Stimulated activated memory B cell treated with anti-CD40 and anti-IgM and Interleukin-4, amounts not matched to agents 10 μg/mL and 1 μg/mL and 100 μg/mL, for 72 hours (primary cell): ENCODE measurements around the gene NRN1L.

Experiments
- ATAC-seq: fragments of 150-1000 bp; cut with Tn5 transposase; 2 replicates; pipeline ENCODE4 v1.10.0; 2021
- H3K27ac Mint-ChIP-seq: one replicate; pipeline ENCODE4 v1.8.0; 2022; ENCODE audit warnings: mild to moderate bottlenecking, mixed read lengths
- H3K27me3 Mint-ChIP-seq: one replicate; pipeline ENCODE4 v1.8.0; 2022; ENCODE audit warnings: mixed read lengths
- H3K36me3 Mint-ChIP-seq: one replicate; pipeline ENCODE4 v1.8.0; 2022; ENCODE audit warnings: mixed read lengths
- H3K4me1 Mint-ChIP-seq: one replicate; pipeline ENCODE4 v1.8.0; 2022; ENCODE audit warnings: mixed read lengths
- H3K4me3 Mint-ChIP-seq: one replicate; pipeline ENCODE4 v1.8.0; 2022; ENCODE audit warnings: mild to moderate bottlenecking, moderate library complexity, mixed read lengths
- H3K9me3 Mint-ChIP-seq: one replicate; pipeline ENCODE4 v1.8.0; 2022; ENCODE audit warnings: mixed read lengths

The NRN1L gene

GRCh38 chr16:67930191-67930590 is 45.5 kb downstream of the NRN1L start:
- Mint-ChIP-seq H3K36me3 (peaks cover 49% of the 10 kb centered on the region), H3K9me3 (no peaks in the 10 kb centered on the region), H3K4me3 (no peak overlapping the region), H3K4me1 (peaks cover 42% of the 10 kb centered on the region), H3K27ac (no peak overlapping the region), H3K27me3 (no peaks in the 10 kb centered on the region)
- ATAC-seq = no peak

DNA sequence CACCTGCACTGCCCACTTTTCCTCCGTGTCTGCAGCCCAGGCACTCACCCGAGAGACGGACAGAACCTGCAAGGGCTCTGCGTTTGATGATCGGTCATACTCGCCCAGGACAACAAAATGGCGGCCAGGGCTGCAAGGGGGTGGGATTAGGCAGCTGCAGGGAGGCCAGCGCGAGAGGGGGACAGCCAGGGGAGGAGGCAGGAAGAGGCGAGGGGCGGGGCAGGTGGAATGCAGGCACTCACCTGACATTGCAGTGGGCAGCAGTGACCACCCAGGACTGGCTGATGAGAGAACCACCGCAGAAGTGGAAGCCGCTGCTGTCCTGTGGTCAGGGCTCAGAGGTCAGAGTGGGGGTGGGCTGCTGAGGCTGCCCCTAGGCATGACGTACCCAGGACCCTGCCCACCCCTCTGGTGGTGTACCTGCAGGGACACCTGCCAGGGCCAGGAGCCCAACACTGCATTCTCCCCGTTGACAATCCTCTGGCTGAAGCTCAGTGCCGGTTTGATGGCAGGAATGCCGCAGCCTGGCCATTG is 46.1 kb downstream of the NRN1L start:
- H3K27ac Mint-ChIP-seq = peak overlapping the region; percentile 74
- H3K4me1 Mint-ChIP-seq = peaks cover 42% of the 10 kb centered on the region
- no peak for ATAC-seq
- peaks cover 54% of the 10 kb centered on the region for H3K36me3 Mint-ChIP-seq
- H3K9me3 Mint-ChIP-seq = no peaks in the 10 kb centered on the region
- no peaks in the 10 kb centered on the region for H3K27me3 Mint-ChIP-seq
- H3K4me3 Mint-ChIP-seq = no peak overlapping the region

DNA sequence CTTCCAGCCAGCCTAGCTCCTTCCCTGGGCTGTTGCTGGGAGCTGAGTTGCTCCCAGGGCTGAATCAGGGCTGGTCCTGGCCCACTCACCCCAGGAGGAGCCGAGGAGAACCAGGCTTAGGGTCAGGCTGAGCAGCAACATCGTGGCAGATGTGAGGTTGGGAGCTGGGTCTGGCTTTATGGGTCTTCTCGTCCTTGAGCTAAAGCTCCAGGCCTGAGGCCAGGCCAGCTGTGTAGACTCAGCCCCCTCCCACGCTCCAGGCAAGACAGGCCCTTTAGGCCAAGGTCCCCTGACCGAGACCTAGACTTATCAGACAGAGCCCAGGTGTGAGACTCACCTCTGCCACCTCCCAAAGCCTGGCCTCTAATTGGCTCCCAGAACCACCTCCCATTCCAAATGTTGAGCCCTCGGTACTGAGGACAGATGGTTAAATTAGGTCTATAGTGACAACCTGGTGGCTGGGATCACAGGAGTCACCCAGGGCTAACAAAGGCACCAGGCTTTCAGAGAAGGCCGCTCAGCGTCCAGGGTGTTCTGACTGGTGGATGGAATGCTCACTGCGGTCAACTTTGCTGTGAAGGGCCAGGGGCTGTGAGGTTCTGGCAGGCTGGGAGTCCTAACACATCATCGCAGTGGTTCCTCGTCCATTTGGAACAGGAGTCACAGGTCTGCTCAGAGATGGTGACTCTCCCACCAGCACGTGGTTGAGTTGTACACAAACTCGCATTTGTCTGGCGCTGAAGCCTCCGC is 47.2 kb downstream of the NRN1L start, which contains the start of gene CTRL:
CTRL (minus strand) TSS at position 151 of the 750 bp plus-strand sequence; CDS start at position 141, 10 bp downstream.
- ATAC-seq = no peak
- Mint-ChIP-seq H3K27ac (peak within 1 kb of the TSS; percentile 74), H3K36me3 (peaks cover 59% of the 10 kb centered on the region), H3K27me3 (no peaks in the 10 kb centered on the region), H3K9me3 (no peaks in the 10 kb centered on the region), H3K4me3 (no peak within 1 kb of the TSS), H3K4me1 (peaks cover 33% of the 10 kb centered on the region)

DNA sequence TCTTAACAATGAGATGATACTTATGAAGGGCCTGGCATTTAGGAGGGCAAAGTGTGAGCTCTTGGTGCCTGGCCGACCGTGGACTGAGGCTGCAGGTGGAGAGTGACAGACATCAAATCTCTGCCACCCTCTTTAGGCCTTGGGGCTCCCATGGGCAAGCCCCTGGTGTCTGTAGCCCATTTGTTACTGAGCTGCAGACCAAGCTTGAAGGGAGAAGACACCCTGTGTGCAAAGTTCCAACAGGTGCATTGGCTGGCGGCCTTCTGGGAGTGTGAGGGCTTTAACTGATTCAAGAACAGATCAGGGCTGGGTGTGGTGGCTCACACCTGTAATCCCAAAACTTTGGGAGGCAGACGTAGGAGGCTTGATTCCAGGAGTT is 47.8 kb downstream of the NRN1L start:
- peaks cover 39% of the 10 kb centered on the region for H3K4me1 Mint-ChIP-seq
- H3K4me3 Mint-ChIP-seq = no peak overlapping the region
- H3K27me3 Mint-ChIP-seq = no peaks in the 10 kb centered on the region
- no peak for ATAC-seq
- no peak overlapping the region for H3K27ac Mint-ChIP-seq
- no peaks in the 10 kb centered on the region for H3K9me3 Mint-ChIP-seq
- peaks cover 59% of the 10 kb centered on the region for H3K36me3 Mint-ChIP-seq

DNA sequence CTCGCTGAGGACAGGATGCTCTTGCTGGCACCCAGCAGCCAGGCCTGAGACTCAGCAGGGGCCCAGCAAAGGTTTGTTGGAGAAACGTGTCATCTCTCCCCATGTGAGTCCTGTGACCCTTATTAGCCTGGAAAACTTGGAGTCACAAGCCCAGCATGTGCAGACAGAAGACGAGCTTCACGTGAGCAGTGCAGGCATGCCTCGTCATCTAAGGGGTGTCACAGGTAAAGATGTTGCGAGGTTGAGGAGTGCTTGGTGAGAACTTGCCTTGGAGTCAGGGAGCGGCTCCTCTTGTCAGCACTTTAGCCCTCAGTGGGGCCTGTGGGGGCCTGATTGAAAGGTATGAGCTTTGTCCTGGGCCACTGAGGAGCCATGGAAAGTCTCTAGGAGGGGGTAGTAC is 49.1 kb downstream of the NRN1L start:
- H3K4me1 Mint-ChIP-seq = peaks cover 38% of the 10 kb centered on the region
- ATAC-seq = no peak
- no peaks in the 10 kb centered on the region for H3K27me3 Mint-ChIP-seq
- H3K27ac Mint-ChIP-seq = peak overlapping the region; percentile 99
- no peaks in the 10 kb centered on the region for H3K9me3 Mint-ChIP-seq
- peaks cover 50% of the 10 kb centered on the region for H3K36me3 Mint-ChIP-seq
- no peak overlapping the region for H3K4me3 Mint-ChIP-seq

GRCh38 chr16:67934306-67935100 is 49.8 kb downstream of the NRN1L start:
- no peaks in the 10 kb centered on the region for H3K9me3 Mint-ChIP-seq
- peaks cover 42% of the 10 kb centered on the region for H3K4me1 Mint-ChIP-seq
- peak overlapping the region; percentile 100 for H3K4me3 Mint-ChIP-seq
- H3K27ac Mint-ChIP-seq = peak overlapping the region; percentile 99
- peaks cover 54% of the 10 kb centered on the region for H3K36me3 Mint-ChIP-seq
- H3K27me3 Mint-ChIP-seq = no peaks in the 10 kb centered on the region
- no peak for ATAC-seq

DNA sequence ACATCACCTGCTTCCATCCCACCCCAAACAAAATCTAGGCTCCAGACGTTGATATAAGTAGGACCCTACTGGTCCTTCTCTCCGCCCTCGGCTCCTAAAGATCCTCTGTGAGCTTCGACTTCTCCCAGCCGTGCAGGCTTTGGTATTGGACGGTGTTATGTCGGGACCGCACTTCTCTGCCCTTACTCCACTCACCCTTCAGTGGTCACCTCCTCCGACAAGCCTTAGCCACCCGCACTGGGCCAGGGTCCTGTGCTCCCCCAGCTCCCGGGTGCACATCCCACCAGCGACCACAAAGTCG is 50.4 kb downstream of the NRN1L start:
- Mint-ChIP-seq H3K27me3 (no peaks in the 10 kb centered on the region), H3K9me3 (no peaks in the 10 kb centered on the region), H3K4me3 (peak overlapping the region; percentile 100), H3K36me3 (peaks cover 60% of the 10 kb centered on the region), H3K4me1 (peaks cover 48% of the 10 kb centered on the region), H3K27ac (peak overlapping the region; percentile 99)
- no peak for ATAC-seq

DNA sequence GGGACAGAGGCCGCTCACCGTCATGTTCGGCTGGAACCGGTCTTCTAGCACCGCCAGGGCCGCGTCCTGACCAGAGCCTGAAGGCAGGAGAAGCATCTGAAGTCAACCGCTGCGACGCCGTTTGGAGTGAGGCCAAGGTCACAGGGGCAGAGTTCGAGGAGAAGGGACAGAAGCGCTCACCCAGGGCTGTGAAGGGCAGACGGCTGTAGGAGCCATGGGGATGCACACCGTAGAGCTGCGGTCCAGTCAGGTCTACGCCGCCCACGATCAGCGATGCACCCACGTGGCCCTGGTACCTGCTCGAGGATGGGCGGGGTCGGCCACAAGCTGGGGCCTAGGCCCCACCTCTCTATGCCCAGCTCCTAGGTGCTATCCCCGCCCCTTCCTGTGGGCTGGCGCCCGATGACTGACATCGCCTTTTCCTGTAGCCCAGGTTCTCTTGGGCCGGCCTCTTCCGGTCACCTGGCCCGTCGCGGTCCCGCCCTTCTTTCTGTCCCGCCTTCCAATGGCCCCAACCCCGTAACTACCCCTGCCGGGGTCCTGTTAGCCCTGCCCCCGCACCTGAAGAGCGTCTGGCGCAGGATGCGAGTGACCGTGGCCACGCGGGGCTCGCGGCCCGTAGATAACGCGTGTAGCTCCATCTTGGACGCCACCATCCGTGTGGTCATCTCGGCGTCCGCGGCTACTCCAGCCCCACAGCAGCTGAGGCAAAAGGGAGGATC is 50.9 kb downstream of the NRN1L start:
- Mint-ChIP-seq H3K27ac (peak overlapping the region; percentile 99), H3K4me1 (peaks cover 53% of the 10 kb centered on the region), H3K9me3 (no peaks in the 10 kb centered on the region), H3K27me3 (no peaks in the 10 kb centered on the region), H3K36me3 (peaks cover 62% of the 10 kb centered on the region), H3K4me3 (peak overlapping the region; percentile 100)
- ATAC-seq = peak; percentile 97
